Panc1 (cell line): ENCODE results near the gene HS1BP3. TPM values are rescaled to one million over a fixed set of nuclear protein-coding genes. Genes with fewer than 3 reads are reported as not detected.

Source experiments
- ATAC-seq: fragments of 200-7000 bp; cut with Tn5 transposase; 2 replicates; pipeline ENCODE4 v1.9.1; 2020; ENCODE audit warnings: mild to moderate bottlenecking, moderate library complexity
- BruUV-seq: library from RNA; stranded (reverse); fragments of 400-500 nt; replicated peaks from 2 replicates; lab custom pipeline; 2021; lab: Mats Ljungman, UMichigan
- CTCF ChIA-PET: fragments of 300-600 bp; sonication (Branson Sonifier 250); formaldehyde crosslinking; loops from one replicate; lab custom pipeline; 2022; ENCODE audit warnings: antibody characterized with exemption; lab: Charles Lee
- POLR2A ChIA-PET: fragments of 300-600 bp; sonication (Branson Sonifier 250); formaldehyde crosslinking; loops from one replicate; lab custom pipeline; 2022; ENCODE audit warnings: antibody characterized with exemption; lab: Charles Lee
- DNase-seq: peaks from one replicate; pipeline ENCODE4 v3.0.0-alpha.2; 2010; ENCODE audit warnings: low read depth, low spot score
- H3K27ac ChIP-seq: 2 replicates; pipeline ENCODE4 v1.5.1; 2011; ENCODE audit warnings: mild to moderate bottlenecking, low read length, inconsistent platforms
- H3K27me3 ChIP-seq: fragments of 200-500 bp; sonication (Bioruptor generic); 2 replicates; pipeline ENCODE4 v1.6.0; 2014; ENCODE audit warnings: low read length, inconsistent platforms; ENCODE audit not compliant: control insufficient read depth, insufficient read depth
- H3K36me3 ChIP-seq: fragments of 200-500 bp; sonication (Bioruptor generic); 2 replicates; pipeline ENCODE4 v1.5.1; 2014; ENCODE audit warnings: inconsistent platforms, mild to moderate bottlenecking, low read length, moderate library complexity; ENCODE audit not compliant: control insufficient read depth, insufficient read depth
- H3K4me1 ChIP-seq: 2 replicates; pipeline ENCODE4 v1.5.1; 2011; ENCODE audit warnings: inconsistent platforms, mild to moderate bottlenecking, low read length, moderate library complexity; ENCODE audit not compliant: control insufficient read depth, insufficient read depth
- H3K4me3 ChIP-seq, 2 experiments: 2 replicates each; pipeline ENCODE4 v1.5.1; 2011 to 2012; ENCODE audit warnings: low read depth in 2 of 2, low read length in 2 of 2, mild to moderate bottlenecking in 2 of 2, inconsistent platforms in 1 of 2, moderate library complexity in 1 of 2
- H3K9me3 ChIP-seq: fragments of 200-500 bp; sonication (Bioruptor generic); 2 replicates; pipeline ENCODE4 v1.5.1; 2014; ENCODE audit warnings: low read depth, mild to moderate bottlenecking, inconsistent platforms, low read length, moderate library complexity; ENCODE audit not compliant: control insufficient read depth, insufficient read depth
- POLR2AphosphoS5 ChIP-seq: IDR thresholded peaks from 2 replicates; pipeline ENCODE4 v1.6.1; 2012; ENCODE audit warnings: mild to moderate bottlenecking, low read depth, low read length, moderate library complexity
- SIN3A ChIP-seq: IDR thresholded peaks from 2 replicates; pipeline ENCODE4 v1.6.1; 2012; ENCODE audit warnings: low read depth, mild to moderate bottlenecking, low read length, moderate library complexity, borderline replicate concordance; ENCODE audit not compliant: insufficient read depth
- TCF7L2 ChIP-seq: IDR thresholded peaks from 2 replicates; pipeline ENCODE4 v1.6.1; 2011; ENCODE audit warnings: mild to moderate bottlenecking, low read depth, low read length, inconsistent platforms
- in situ Hi-C: cut with HindIII; loops from 2 replicates; pipeline ENCODE4 v1.10.0; 2016; ENCODE audit warnings: low sequenced_read_pairs, low pct_unique_long_range_greater_than_20kb
- intact Hi-C: fragments of 100-400 bp; cut with micrococcal nuclease; formaldehyde crosslinking; loops from one replicate; pipeline ENCODE4 v1.10.0; 2022; ENCODE audit not compliant: unreplicated experiment
- total RNA-seq: library from RNA; stranded (reverse); gene quantifications from one replicate; pipeline ENCODE4 v1.2.1, GENCODE V29; 2021; ENCODE audit not compliant: unreplicated experiment
- TF ChIP-seq, protein P1 (sequence below): fragments of 450-650 bp; IDR thresholded peaks from 2 replicates; pipeline ENCODE4 v1.5.1; 2017; ENCODE audit warnings: mild to moderate bottlenecking
- TF ChIP-seq, protein P2 (sequence below), 2 experiments: IDR thresholded peaks; 2 replicates each; pipeline ENCODE4 v1.6.1; 2011 to 2012; ENCODE audit warnings: low read depth in 2 of 2, control low read depth in 1 of 2, low read length in 1 of 2, mild to moderate bottlenecking in 1 of 2, moderate library complexity in 1 of 2; ENCODE audit not compliant: insufficient read depth in 1 of 2

The HS1BP3 gene
- total RNA-seq, 1 experiment from 2014 or later = 46.1 TPM

DNA sequence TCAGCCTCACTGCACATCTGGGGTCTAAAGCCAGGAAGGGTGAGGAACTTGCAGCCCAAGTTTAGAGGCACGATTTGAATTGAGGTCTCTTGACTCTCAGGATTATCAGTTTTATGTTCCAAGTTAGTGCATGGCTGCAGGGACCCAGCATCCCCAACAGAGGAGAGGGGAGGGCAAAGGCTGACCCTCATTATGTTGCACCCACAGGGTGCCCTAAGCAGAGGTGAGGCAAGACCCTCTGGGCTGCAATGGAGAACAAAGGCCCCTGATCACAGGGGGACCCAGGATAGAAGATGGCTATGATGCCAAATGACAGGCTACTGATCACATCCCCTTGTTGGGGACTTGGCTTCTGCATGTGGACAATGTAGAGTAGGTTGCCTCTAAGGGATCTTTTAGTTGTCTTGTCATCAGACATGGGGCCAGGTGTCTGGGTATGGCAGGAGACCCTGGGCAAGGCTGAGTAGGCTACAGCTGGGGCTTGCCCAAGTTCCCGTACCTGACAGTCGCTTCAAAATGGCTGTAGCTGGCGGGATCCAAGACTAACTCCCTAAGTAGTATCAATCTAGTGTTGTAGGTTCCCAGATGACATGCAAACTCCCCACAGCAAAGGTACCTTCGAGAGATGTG lies 11.5 kb upstream of the HS1BP3 start:
- H3K4me3 ChIP-seq = no peak overlapping the region
- no peaks in the 10 kb centered on the region for H3K36me3 ChIP-seq
- peaks cover 8% of the 10 kb centered on the region for H3K4me1 ChIP-seq
- no peak for DNase-seq
- CTCF ChIA-PET = interaction anchor here (0.6 to 2.0 kb wide), 3 partner anchors 13 to 300 kb away, joined by 3 to 40 read pairs (median 3); no protein-coding TSS in a partner anchor
- ATAC-seq = no peak
- intact Hi-C loops (loop anchor here (5.0 to 10.0 kb wide), 2 partner anchors 112 to 365 kb away; no protein-coding TSS in a partner anchor), in situ Hi-C loops (no loop called here)
- TF ChIP-seq, protein P1, sequence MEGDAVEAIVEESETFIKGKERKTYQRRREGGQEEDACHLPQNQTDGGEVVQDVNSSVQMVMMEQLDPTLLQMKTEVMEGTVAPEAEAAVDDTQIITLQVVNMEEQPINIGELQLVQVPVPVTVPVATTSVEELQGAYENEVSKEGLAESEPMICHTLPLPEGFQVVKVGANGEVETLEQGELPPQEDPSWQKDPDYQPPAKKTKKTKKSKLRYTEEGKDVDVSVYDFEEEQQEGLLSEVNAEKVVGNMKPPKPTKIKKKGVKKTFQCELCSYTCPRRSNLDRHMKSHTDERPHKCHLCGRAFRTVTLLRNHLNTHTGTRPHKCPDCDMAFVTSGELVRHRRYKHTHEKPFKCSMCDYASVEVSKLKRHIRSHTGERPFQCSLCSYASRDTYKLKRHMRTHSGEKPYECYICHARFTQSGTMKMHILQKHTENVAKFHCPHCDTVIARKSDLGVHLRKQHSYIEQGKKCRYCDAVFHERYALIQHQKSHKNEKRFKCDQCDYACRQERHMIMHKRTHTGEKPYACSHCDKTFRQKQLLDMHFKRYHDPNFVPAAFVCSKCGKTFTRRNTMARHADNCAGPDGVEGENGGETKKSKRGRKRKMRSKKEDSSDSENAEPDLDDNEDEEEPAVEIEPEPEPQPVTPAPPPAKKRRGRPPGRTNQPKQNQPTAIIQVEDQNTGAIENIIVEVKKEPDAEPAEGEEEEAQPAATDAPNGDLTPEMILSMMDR = no peak
- no peak for TF ChIP-seq POLR2AphosphoS5
- no peak for TF ChIP-seq SIN3A
- TF ChIP-seq TCF7L2 = no peak
- TF ChIP-seq, protein P2, sequence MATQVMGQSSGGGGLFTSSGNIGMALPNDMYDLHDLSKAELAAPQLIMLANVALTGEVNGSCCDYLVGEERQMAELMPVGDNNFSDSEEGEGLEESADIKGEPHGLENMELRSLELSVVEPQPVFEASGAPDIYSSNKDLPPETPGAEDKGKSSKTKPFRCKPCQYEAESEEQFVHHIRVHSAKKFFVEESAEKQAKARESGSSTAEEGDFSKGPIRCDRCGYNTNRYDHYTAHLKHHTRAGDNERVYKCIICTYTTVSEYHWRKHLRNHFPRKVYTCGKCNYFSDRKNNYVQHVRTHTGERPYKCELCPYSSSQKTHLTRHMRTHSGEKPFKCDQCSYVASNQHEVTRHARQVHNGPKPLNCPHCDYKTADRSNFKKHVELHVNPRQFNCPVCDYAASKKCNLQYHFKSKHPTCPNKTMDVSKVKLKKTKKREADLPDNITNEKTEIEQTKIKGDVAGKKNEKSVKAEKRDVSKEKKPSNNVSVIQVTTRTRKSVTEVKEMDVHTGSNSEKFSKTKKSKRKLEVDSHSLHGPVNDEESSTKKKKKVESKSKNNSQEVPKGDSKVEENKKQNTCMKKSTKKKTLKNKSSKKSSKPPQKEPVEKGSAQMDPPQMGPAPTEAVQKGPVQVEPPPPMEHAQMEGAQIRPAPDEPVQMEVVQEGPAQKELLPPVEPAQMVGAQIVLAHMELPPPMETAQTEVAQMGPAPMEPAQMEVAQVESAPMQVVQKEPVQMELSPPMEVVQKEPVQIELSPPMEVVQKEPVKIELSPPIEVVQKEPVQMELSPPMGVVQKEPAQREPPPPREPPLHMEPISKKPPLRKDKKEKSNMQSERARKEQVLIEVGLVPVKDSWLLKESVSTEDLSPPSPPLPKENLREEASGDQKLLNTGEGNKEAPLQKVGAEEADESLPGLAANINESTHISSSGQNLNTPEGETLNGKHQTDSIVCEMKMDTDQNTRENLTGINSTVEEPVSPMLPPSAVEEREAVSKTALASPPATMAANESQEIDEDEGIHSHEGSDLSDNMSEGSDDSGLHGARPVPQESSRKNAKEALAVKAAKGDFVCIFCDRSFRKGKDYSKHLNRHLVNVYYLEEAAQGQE (IDR thresholded peaks at IDR 0.05; ENCODE audit: insufficient read depth in 1 of 2, low read depth in 2 of 2, low read length in 1 of 2) = no peak
- H3K27me3 ChIP-seq = peaks cover 38% of the 10 kb centered on the region
- BruUV-seq = no TSS peak
- H3K9me3 ChIP-seq = no peaks in the 10 kb centered on the region
- no peak overlapping the region for H3K27ac ChIP-seq
- POLR2A ChIA-PET = no interaction called here

DNA sequence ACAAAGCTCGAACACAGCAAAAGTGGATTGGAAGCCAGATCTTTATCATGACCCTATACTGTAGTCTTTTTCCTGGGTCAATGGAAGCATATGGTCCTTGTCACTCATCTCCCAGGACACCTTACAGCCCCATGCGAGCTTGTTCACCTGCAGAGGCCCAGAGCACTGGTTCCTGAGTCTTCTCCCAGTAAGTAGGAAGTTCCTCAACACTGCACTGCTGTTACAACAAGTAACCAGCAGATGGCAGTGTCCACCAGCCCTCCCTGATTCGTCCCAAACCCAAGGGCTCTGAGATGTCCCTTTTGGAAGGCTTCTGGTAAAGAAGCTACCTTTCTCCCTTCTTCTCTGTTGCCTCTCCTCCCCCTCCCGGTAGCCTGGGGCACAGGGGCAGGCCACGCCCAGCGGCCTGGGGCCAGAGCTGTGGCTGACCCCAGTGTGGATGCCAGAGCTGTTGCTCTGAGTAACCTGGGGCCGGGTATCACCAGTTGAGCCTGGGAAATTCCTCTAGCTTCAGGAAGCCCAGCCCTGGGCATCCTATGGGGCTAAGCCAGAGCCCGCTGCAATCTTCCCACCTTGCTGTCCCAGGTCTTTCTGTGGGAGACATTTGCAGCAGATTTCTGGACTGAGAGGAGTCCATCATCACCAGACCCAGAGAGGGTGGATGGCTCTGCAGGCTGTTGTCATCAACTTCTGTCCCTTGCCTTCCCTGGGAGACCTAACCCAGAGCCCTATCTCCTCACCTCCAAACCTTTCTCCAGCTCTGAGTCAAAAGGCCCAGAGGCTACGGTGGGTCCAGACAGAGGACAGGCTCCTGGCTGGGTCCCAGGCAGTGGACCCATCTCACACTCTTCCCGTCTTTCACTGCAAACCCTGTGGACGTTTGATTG lies 10.8 kb upstream of the HS1BP3 start:
- intact Hi-C loops = loop anchor here (1.0 to 10.0 kb wide), 4 partner anchors 113 to 457 kb away; no protein-coding TSS in a partner anchor
- in situ Hi-C loops = no loop called here
- no peak for TF ChIP-seq TCF7L2
- TF ChIP-seq, protein P1 = peak; percentile 95
- H3K4me3 ChIP-seq = no peak overlapping the region
- ATAC-seq = peak; percentile 79
- no TSS peak for BruUV-seq
- peak; percentile 74 for DNase-seq
- ChIA-PET CTCF (interaction anchor here (0.8 to 2.0 kb wide), 6 partner anchors 14 to 365 kb away, joined by 3 to 40 read pairs (median 4); no protein-coding TSS in a partner anchor), POLR2A (no interaction called here)
- H3K27me3 ChIP-seq = peaks cover 41% of the 10 kb centered on the region
- H3K27ac ChIP-seq = no peak overlapping the region
- peaks cover 8% of the 10 kb centered on the region for H3K4me1 ChIP-seq
- no peaks in the 10 kb centered on the region for H3K9me3 ChIP-seq
- H3K36me3 ChIP-seq = no peaks in the 10 kb centered on the region
